Thymus (tissue), 11 donors: ENCODE data around the gene ZNF385D. TPM values are rescaled to one million over a fixed set of nuclear protein-coding genes. Genes with fewer than 3 reads are reported as not detected.
A peak's percentile ranks its signal among the peaks of the same experiment; 100 is the strongest.

Experiments
- DNase-seq, 9 donors: peaks; one replicate each; pipeline ENCODE4 v3.0.0-alpha.2; 2013; ENCODE audit warnings: low spot score in 9 of 9, low read depth in 6 of 9, missing footprints in 1 of 9
- H3K27ac ChIP-seq, 2 donors: one replicate each; pipeline ENCODE4 v1.5.1; 2013; ENCODE audit warnings: control low read depth in 1 of 2, low read depth in 1 of 2, low read length in 1 of 2, mild to moderate bottlenecking in 1 of 2, moderate library complexity in 1 of 2
- H3K27me3 ChIP-seq, 2 donors: one replicate each; pipeline ENCODE4 v1.5.1; 2013; ENCODE audit warnings: low read length in 1 of 2; ENCODE audit not compliant: control insufficient read depth in 2 of 2, insufficient read depth in 1 of 2
- H3K36me3 ChIP-seq, 2 donors: one replicate each; pipeline ENCODE4 v1.5.1; 2013; ENCODE audit warnings: low read length in 1 of 2, mild to moderate bottlenecking in 1 of 2, moderate library complexity in 1 of 2; ENCODE audit not compliant: control insufficient read depth in 2 of 2, insufficient read depth in 2 of 2
- H3K4me1 ChIP-seq, 2 donors: one replicate each; pipeline ENCODE4 v1.5.1; 2013; ENCODE audit warnings: low read length in 2 of 2; ENCODE audit not compliant: control insufficient read depth in 2 of 2, insufficient read depth in 2 of 2
- H3K4me3 ChIP-seq, 2 donors: one replicate each; pipeline ENCODE4 v1.5.1; 2013; ENCODE audit warnings: low read length in 2 of 2, control low read depth in 1 of 2, mild to moderate bottlenecking in 1 of 2
- H3K9me3 ChIP-seq, 2 donors: one replicate each; pipeline ENCODE4 v1.5.1; 2013; ENCODE audit warnings: low read length in 1 of 2, mild to moderate bottlenecking in 1 of 2; ENCODE audit not compliant: control insufficient read depth in 2 of 2, insufficient read depth in 1 of 2
- WGBS: extraction: QIAGEN DNeasy Blood & Tissue Kit; methylation state at CpG from one replicate; pipeline ENCODE4 v1.1.7; 2013; 5-methylcytosine and 5-hydroxymethylcytosine counted together
- polyA plus RNA-seq: library from polyadenylated mRNA; stranded (reverse); fragments of 200-250 nt; gene quantifications from one replicate; pipeline ENCODE4 v1.2.3, GENCODE V29; 2013
- total RNA-seq: library from RNA; stranded (reverse); fragments of 120-200 nt; gene quantifications from one replicate; pipeline ENCODE4 v1.2.4, GENCODE V29; 2013
- donor health status: healthy.

The ZNF385D gene
- total and polyA plus RNA-seq, 2 donors = 0.94 to 1.7 TPM

GRCh38 chr3:21670386-21670785 lies 80.6 kb downstream of the ZNF385D start:
- no peak overlapping the region for H3K27ac ChIP-seq
- H3K9me3 ChIP-seq = no peaks in the 10 kb centered on the region
- no peaks in the 10 kb centered on the region for H3K27me3 ChIP-seq
- no peak for DNase-seq
- H3K4me3 ChIP-seq = no peak overlapping the region
- no peaks in the 10 kb centered on the region for H3K36me3 ChIP-seq
- no peaks in the 10 kb centered on the region for H3K4me1 ChIP-seq
- WGBS = 85% methylated on average over 6 of the region's 6 CpGs

GRCh38 chr3:21668012-21668411 lies 83.0 kb downstream of the ZNF385D start:
- WGBS = 81% methylated on average over 1 of the region's 1 CpG
- no peak overlapping the region for H3K4me3 ChIP-seq
- peaks cover 0 to 4% of the 10 kb centered on the region in 2 donors for H3K4me1 ChIP-seq
- no peaks in the 10 kb centered on the region for H3K27me3 ChIP-seq
- no peaks in the 10 kb centered on the region for H3K36me3 ChIP-seq
- no peak for DNase-seq
- peaks cover 0 to 1% of the 10 kb centered on the region in 2 donors for H3K9me3 ChIP-seq
- no peak overlapping the region for H3K27ac ChIP-seq

- Histone ChIP-seq H3K9me3 (peaks cover 0 to 1% of the 10 kb centered on the region in 2 donors), H3K4me3 (no peak overlapping the region), H3K27me3 (no peaks in the 10 kb centered on the region), H3K27ac (no peak overlapping the region), H3K36me3 (no peaks in the 10 kb centered on the region), H3K4me1 (peaks cover 0 to 4% of the 10 kb centered on the region in 2 donors)
- WGBS = 61% methylated on average over 6 of the region's 6 CpGs
- DNase-seq = peak in 1 of 9 donors; percentile 9
Measured at GRCh38 chr3:21665444-21666100, 85.4 kb downstream of the ZNF385D start.

GRCh38 chr3:21664996-21665395 lies 86.0 kb downstream of the ZNF385D start:
- Histone ChIP-seq H3K9me3 (peaks cover 0 to 1% of the 10 kb centered on the region in 2 donors), H3K4me3 (no peak overlapping the region), H3K27ac (no peak overlapping the region), H3K27me3 (no peaks in the 10 kb centered on the region), H3K36me3 (no peaks in the 10 kb centered on the region), H3K4me1 (peaks cover 0 to 4% of the 10 kb centered on the region in 2 donors)
- 96% methylated on average over 3 of the region's 3 CpGs for WGBS
- no peak for DNase-seq

GRCh38 chr3:21662403-21662802 lies 88.6 kb downstream of the ZNF385D start:
- Histone ChIP-seq H3K36me3 (no peaks in the 10 kb centered on the region), H3K27ac (no peak overlapping the region), H3K4me1 (peaks cover 0 to 4% of the 10 kb centered on the region in 2 donors), H3K27me3 (no peaks in the 10 kb centered on the region), H3K9me3 (peaks cover 0 to 1% of the 10 kb centered on the region in 2 donors), H3K4me3 (no peak overlapping the region)
- DNase-seq = no peak
- WGBS = 94% methylated on average over 2 of the region's 2 CpGs

GRCh38 chr3:21654662-21655061 lies 96.3 kb downstream of the ZNF385D start:
- 74% methylated on average over 1 of the region's 1 CpG for WGBS
- DNase-seq = no peak
- no peaks in the 10 kb centered on the region for H3K9me3 ChIP-seq
- H3K4me1 ChIP-seq = no peaks in the 10 kb centered on the region
- H3K36me3 ChIP-seq = no peaks in the 10 kb centered on the region
- no peak overlapping the region for H3K4me3 ChIP-seq
- no peaks in the 10 kb centered on the region for H3K27me3 ChIP-seq
- H3K27ac ChIP-seq = no peak overlapping the region

- WGBS = 85% methylated on average over 5 of the region's 5 CpGs
- no peaks in the 10 kb centered on the region for H3K4me1 ChIP-seq
- H3K27ac ChIP-seq = no peak overlapping the region
- no peaks in the 10 kb centered on the region for H3K9me3 ChIP-seq
- no peaks in the 10 kb centered on the region for H3K36me3 ChIP-seq
- H3K4me3 ChIP-seq = no peak overlapping the region
- H3K27me3 ChIP-seq = no peaks in the 10 kb centered on the region
- DNase-seq = no peak
Measured at GRCh38 chr3:21654241-21654640, 96.8 kb downstream of the ZNF385D start.

- Histone ChIP-seq H3K36me3 (no peaks in the 10 kb centered on the region), H3K4me1 (no peaks in the 10 kb centered on the region), H3K4me3 (no peak overlapping the region), H3K27me3 (no peaks in the 10 kb centered on the region), H3K27ac (no peak overlapping the region), H3K9me3 (no peaks in the 10 kb centered on the region)
- DNase-seq = no peak
- 96% methylated on average over 1 of the region's 1 CpG for WGBS
Measured at GRCh38 chr3:21649519-21649918, 101.5 kb downstream of the ZNF385D start.

- H3K27me3 ChIP-seq = no peaks in the 10 kb centered on the region
- no peak overlapping the region for H3K27ac ChIP-seq
- H3K36me3 ChIP-seq = no peaks in the 10 kb centered on the region
- WGBS = 83% methylated on average over 4 of the region's 4 CpGs
- no peak overlapping the region for H3K4me3 ChIP-seq
- DNase-seq = no peak
- H3K9me3 ChIP-seq = no peaks in the 10 kb centered on the region
- no peaks in the 10 kb centered on the region for H3K4me1 ChIP-seq
Measured at GRCh38 chr3:21647961-21648360, 103.0 kb downstream of the ZNF385D start.
